Astrocyte (in vitro differentiated cells and primary cell): ENCODE measurements around the gene CUEDC1. TPM values are rescaled to one million over a fixed set of nuclear protein-coding genes. Genes with fewer than 3 reads are reported as not detected.

ENCODE experiments used
- DNase-seq: peaks from one replicate; pipeline ENCODE4 v3.0.0-alpha.2; 2010; ENCODE audit warnings: low read depth
- FAIRE-seq: peaks from 2 replicates; lab custom pipeline; 2011; peaks lifted over from hg19 to GRCh38; lab: Jason Lieb, UNC
- H2AFZ ChIP-seq: 2 replicates; pipeline ENCODE4 v1.6.0; 2012; ENCODE audit warnings: low read depth, low read length, inconsistent platforms
- H3K27ac ChIP-seq: 2 replicates; pipeline ENCODE4 v1.5.1; 2011; ENCODE audit warnings: low read depth, low read length, inconsistent platforms
- H3K27me3 ChIP-seq: 2 replicates; pipeline ENCODE4 v1.6.0; 2011; ENCODE audit warnings: low read length, inconsistent platforms; ENCODE audit not compliant: insufficient read depth
- H3K36me3 ChIP-seq: 2 replicates; pipeline ENCODE4 v1.5.1; 2011; ENCODE audit warnings: low read length, inconsistent platforms; ENCODE audit not compliant: insufficient read depth
- H3K4me1 ChIP-seq: 2 replicates; pipeline ENCODE4 v1.5.1; 2011; ENCODE audit warnings: low read length, inconsistent platforms; ENCODE audit not compliant: insufficient read depth
- H3K4me2 ChIP-seq: 2 replicates; pipeline ENCODE4 v1.6.0; 2012; ENCODE audit warnings: low read length, inconsistent platforms
- H3K4me3 ChIP-seq: 2 replicates; pipeline ENCODE4 v1.5.1; 2011; ENCODE audit warnings: low read depth, mild to moderate bottlenecking, low read length, inconsistent platforms; ENCODE audit not compliant: insufficient read depth
- H3K79me2 ChIP-seq: 2 replicates; pipeline ENCODE4 v1.6.0; 2012; ENCODE audit warnings: mild to moderate bottlenecking, low read length, inconsistent platforms; ENCODE audit not compliant: insufficient read depth
- H3K9ac ChIP-seq: 2 replicates; pipeline ENCODE4 v1.6.0; 2012; ENCODE audit warnings: mild to moderate bottlenecking, low read length, inconsistent platforms
- H3K9me3 ChIP-seq: 2 replicates; pipeline ENCODE4 v1.5.1; 2012; ENCODE audit warnings: low read depth, mild to moderate bottlenecking, low read length, inconsistent platforms; ENCODE audit not compliant: insufficient read depth
- H4K20me1 ChIP-seq: 2 replicates; pipeline ENCODE4 v1.6.0; 2012; ENCODE audit warnings: low read length, inconsistent platforms; ENCODE audit not compliant: insufficient read depth
- H3K27ac Mint-ChIP-seq: one replicate; pipeline ENCODE4 v1.8.0; 2021; ENCODE audit warnings: mild to moderate bottlenecking, mixed read lengths; ENCODE audit not compliant: unreplicated experiment
- H3K27me3 Mint-ChIP-seq: one replicate; pipeline ENCODE4 v1.8.0; 2021; ENCODE audit warnings: low read depth, mixed read lengths; ENCODE audit not compliant: unreplicated experiment
- H3K36me3 Mint-ChIP-seq: one replicate; pipeline ENCODE4 v1.8.0; 2021; ENCODE audit warnings: low read depth, mixed read lengths; ENCODE audit not compliant: unreplicated experiment
- H3K4me1 Mint-ChIP-seq: one replicate; pipeline ENCODE4 v1.8.0; 2021; ENCODE audit warnings: low read depth, mixed read lengths; ENCODE audit not compliant: unreplicated experiment
- H3K4me3 Mint-ChIP-seq: one replicate; pipeline ENCODE4 v1.8.0; 2021; ENCODE audit warnings: mild to moderate bottlenecking, moderate library complexity, mixed read lengths; ENCODE audit not compliant: unreplicated experiment
- H3K9me3 Mint-ChIP-seq: one replicate; pipeline ENCODE4 v1.8.0; 2021; ENCODE audit warnings: mild to moderate bottlenecking, mixed read lengths; ENCODE audit not compliant: unreplicated experiment
- CTCF ChIP-seq: IDR thresholded peaks from 2 replicates; pipeline ENCODE4 v1.5.1; 2011; ENCODE audit warnings: low read depth, mild to moderate bottlenecking, inconsistent platforms, low read length, moderate library complexity; ENCODE audit not compliant: insufficient read depth
- EZH2 ChIP-seq: IDR thresholded peaks from 2 replicates; pipeline ENCODE4 v1.6.1; 2012; ENCODE audit warnings: mild to moderate bottlenecking, low read length, inconsistent platforms; ENCODE audit not compliant: insufficient read depth
- total RNA-seq: library from RNA; stranded (reverse); gene quantifications from 2 replicates; pipeline ENCODE4 v1.2.1, GENCODE V29; 2021

The CUEDC1 gene
- total RNA-seq, 1 donor from 2014 or later: 43.7 TPM

- peak overlapping the region; percentile 93 for H3K27ac Mint-ChIP-seq
- Histone ChIP-seq H2AFZ (no peak overlapping the region), H3K27ac (peak overlapping the region; percentile 57), H3K79me2 (peaks cover 38% of the 10 kb centered on the region), H3K4me1 (peaks cover 42% of the 10 kb centered on the region), H4K20me1 (no peaks in the 10 kb centered on the region), H3K36me3 (no peaks in the 10 kb centered on the region), H3K9ac (peak overlapping the region; percentile 85), H3K9me3 (no peaks in the 10 kb centered on the region), H3K27me3 (no peaks in the 10 kb centered on the region), H3K4me2 (peak overlapping the region; percentile 86), H3K4me3 (peak overlapping the region; percentile 67)
- H3K9me3 Mint-ChIP-seq: peaks cover 2% of the 10 kb centered on the region
- H3K4me3 Mint-ChIP-seq: peak overlapping the region; percentile 91
- DNase-seq: no peak
- peaks cover 57% of the 10 kb centered on the region for H3K4me1 Mint-ChIP-seq
- no peak for TF ChIP-seq EZH2
- TF ChIP-seq CTCF: no peak
- H3K36me3 Mint-ChIP-seq: no peaks in the 10 kb centered on the region
- no peaks in the 10 kb centered on the region for H3K27me3 Mint-ChIP-seq
- no peak for FAIRE-seq
These were observed 1.4 kb downstream of the CUEDC1 start for GRCh38 chr17:57953705-57954396.

GRCh38 chr17:57953219-57953618 is 2.0 kb downstream of the CUEDC1 start:
- H2AFZ ChIP-seq: no peak overlapping the region
- Mint-ChIP-seq H3K36me3 (no peaks in the 10 kb centered on the region), H3K4me1 (peaks cover 63% of the 10 kb centered on the region), H3K27me3 (no peaks in the 10 kb centered on the region), H3K4me3 (peak overlapping the region; percentile 91), H3K27ac (peak overlapping the region; percentile 66), H3K9me3 (peaks cover 2% of the 10 kb centered on the region)
- no peak overlapping the region for H3K4me3 ChIP-seq
- DNase-seq (no peak), FAIRE-seq (no peak)
- TF ChIP-seq EZH2: no peak
- no peak for TF ChIP-seq CTCF
- no peak overlapping the region for H3K9ac ChIP-seq
- no peak overlapping the region for H3K27ac ChIP-seq
- peaks cover 38% of the 10 kb centered on the region for H3K79me2 ChIP-seq
- no peaks in the 10 kb centered on the region for H3K36me3 ChIP-seq
- no peaks in the 10 kb centered on the region for H4K20me1 ChIP-seq
- no peaks in the 10 kb centered on the region for H3K27me3 ChIP-seq
- peak overlapping the region; percentile 86 for H3K4me2 ChIP-seq
- H3K9me3 ChIP-seq: no peaks in the 10 kb centered on the region
- H3K4me1 ChIP-seq: peaks cover 48% of the 10 kb centered on the region

- Histone ChIP-seq H3K4me1 (peaks cover 55% of the 10 kb centered on the region), H2AFZ (no peak overlapping the region), H3K4me3 (no peak overlapping the region), H3K79me2 (peaks cover 66% of the 10 kb centered on the region), H4K20me1 (peaks cover 3% of the 10 kb centered on the region), H3K9me3 (no peaks in the 10 kb centered on the region), H3K9ac (no peak overlapping the region), H3K36me3 (no peaks in the 10 kb centered on the region), H3K27me3 (no peaks in the 10 kb centered on the region), H3K4me2 (peak overlapping the region; percentile 32), H3K27ac (no peak overlapping the region)
- no peaks in the 10 kb centered on the region for H3K9me3 Mint-ChIP-seq
- TF ChIP-seq EZH2: no peak
- TF ChIP-seq CTCF: no peak
- peaks cover 74% of the 10 kb centered on the region for H3K4me1 Mint-ChIP-seq
- peak overlapping the region; percentile 97 for H3K27ac Mint-ChIP-seq
- FAIRE-seq (no peak), DNase-seq (no peak)
- H3K27me3 Mint-ChIP-seq: no peaks in the 10 kb centered on the region
- no peaks in the 10 kb centered on the region for H3K36me3 Mint-ChIP-seq
- H3K4me3 Mint-ChIP-seq: no peak overlapping the region
These were observed 5.6 kb downstream of the CUEDC1 start for GRCh38 chr17:57949649-57950048.
